Measurements from ENCODE around the gene EHD4.

The EHD4 gene

DNA sequence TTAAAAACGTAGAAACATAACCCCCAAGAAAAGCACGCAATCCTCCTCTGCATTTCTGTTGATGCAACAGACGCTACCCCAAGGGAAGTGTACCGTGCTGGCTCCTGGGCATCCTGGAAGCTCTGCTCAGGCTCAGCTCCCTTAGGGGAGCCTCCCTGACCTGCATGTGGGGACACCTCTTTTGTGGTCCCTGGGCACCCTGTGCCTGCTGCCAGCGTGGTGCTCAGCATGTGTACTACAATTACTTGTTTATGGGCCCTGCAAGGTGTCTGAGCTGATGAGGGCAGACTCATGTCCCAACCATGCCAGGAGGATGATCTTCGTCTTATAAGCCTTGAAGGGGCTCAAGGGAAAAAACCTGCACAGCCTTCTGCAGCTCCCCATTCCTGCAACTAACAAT is 18.3 kb downstream of the EHD4 start:
- H3K36me3 ChIP-seq (ENCODE audit: control insufficient read depth in 2 of 2, insufficient read depth in 1 of 2, low read length in 2 of 2), result peaks cover 3 to 9% of the 10 kb centered on the region in 2 experiments; a peak in 2 of 3 replicates
- ChIA-PET CTCF (interaction anchor here (0.7 kb wide), 1 partner anchor 14 kb away, joined by 3 read pairs; no protein-coding TSS in a partner anchor), POLR2A (no interaction called here)
- no peak overlapping the region for H3K27ac ChIP-seq (ENCODE audit: extremely low read depth, low read depth, low read length)
- H3K9me3 ChIP-seq (ENCODE audit: control insufficient read depth, insufficient read depth, low read depth, low read length), result no peaks in the 10 kb centered on the region
- no peak for TF ChIP-seq ZNF155 (tag by site-specific recombination; IDR thresholded peaks at IDR 0.05)
- 0 out of 2 replicates have a peak, but pooled peaks have one; percentile 35 for TF ChIP-seq ZIC2 (tag by site-specific recombination; IDR thresholded peaks at IDR 0.05)
- no peak overlapping the region for H3K4me3 ChIP-seq (ENCODE audit: low read depth, low read length)
- 0 out of 2 replicates have a peak, but pooled peaks cover 2% of the 10 kb centered on the region for H3K4me1 ChIP-seq (ENCODE audit: control insufficient read depth, insufficient read depth, low read length)

DNA sequence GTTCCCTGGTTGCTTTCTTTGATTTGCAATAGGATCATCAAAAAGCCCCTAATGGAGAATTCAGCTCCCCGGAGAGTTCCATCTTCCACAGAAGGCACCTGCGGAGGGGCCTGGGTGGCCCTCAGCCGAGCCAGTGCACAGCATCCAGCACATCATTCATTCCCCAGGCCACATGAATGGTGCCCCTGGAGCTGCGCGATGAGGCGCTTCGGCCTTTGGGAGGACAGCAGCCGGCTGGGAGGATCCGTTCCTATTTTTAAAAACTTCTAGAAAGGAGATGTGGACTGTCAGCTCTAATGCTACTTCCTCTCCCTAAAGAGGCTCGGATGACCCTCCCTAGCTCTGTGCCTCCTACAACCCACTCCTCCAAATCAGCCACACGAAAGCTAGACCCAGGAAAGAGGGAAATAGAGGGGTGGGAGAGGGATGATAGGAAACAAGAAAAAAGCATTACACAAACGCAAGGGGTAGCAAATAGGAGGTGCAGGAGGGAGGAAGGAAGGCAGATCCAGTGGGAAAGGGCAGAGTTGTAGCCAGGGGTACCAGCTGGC is 20.3 kb downstream of the EHD4 start:
- ChIA-PET POLR2A (no interaction called here), CTCF (no interaction called here)
- no peak overlapping the region for H3K27ac ChIP-seq (ENCODE audit: extremely low read depth, low read depth, low read length)
- no peaks in the 10 kb centered on the region for H3K9me3 ChIP-seq (ENCODE audit: control insufficient read depth, insufficient read depth, low read depth, low read length)
- 0 out of 2 replicates have a peak, but pooled peaks cover under 1% of the 10 kb centered on the region for H3K4me1 ChIP-seq (ENCODE audit: control insufficient read depth, insufficient read depth, low read length)
- H3K36me3 ChIP-seq (ENCODE audit: control insufficient read depth in 2 of 2, insufficient read depth in 1 of 2, low read length in 2 of 2), result peaks cover 3 to 9% of the 10 kb centered on the region in 2 experiments; a peak in 2 of 3 replicates
- TF ChIP-seq ZFP69B (tag by site-specific recombination; IDR thresholded peaks at IDR 0.05) (no peak), ZNF585B (tag by site-specific recombination; IDR thresholded peaks at IDR 0.05) (peak; percentile 42; the same call in 1 of the 2 replicates)
- H3K4me3 ChIP-seq (ENCODE audit: low read depth, low read length), result no peak overlapping the region

DNA sequence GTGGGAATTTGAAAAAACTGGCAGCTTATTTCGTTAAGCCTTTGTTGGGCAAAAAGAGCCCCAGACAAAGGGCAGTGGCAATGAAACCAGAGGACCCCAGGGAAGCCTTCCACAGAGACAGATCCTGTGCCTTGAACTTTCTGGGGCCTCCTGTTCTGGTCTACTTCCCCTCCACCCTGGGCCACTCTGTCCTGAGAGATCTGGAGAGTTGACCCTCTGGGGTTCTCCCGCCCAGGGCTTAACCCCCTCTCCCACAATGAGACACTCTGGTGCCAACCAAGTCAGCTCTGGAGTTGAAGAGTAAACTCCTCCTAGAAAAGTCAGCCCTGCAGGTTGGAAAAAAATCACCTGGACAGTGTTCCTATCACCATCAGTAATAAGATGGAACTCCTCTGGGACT is 20.8 kb downstream of the EHD4 start:
- H3K4me3 ChIP-seq (ENCODE audit: low read depth, low read length), result no peak overlapping the region
- peaks cover 3 to 9% of the 10 kb centered on the region in 2 experiments; a peak in 2 of 3 replicates for H3K36me3 ChIP-seq (ENCODE audit: control insufficient read depth in 2 of 2, insufficient read depth in 1 of 2, low read length in 2 of 2)
- CTCF ChIA-PET, result interaction anchor here (1.6 kb wide), 1 partner anchor 47 kb away, joined by 4 read pairs; no protein-coding TSS in a partner anchor
- POLR2A ChIA-PET, result no interaction called here
- H3K27ac ChIP-seq (ENCODE audit: extremely low read depth, low read depth, low read length), result no peak overlapping the region
- H3K4me1 ChIP-seq (ENCODE audit: control insufficient read depth, insufficient read depth, low read length), result no peaks in the 10 kb centered on the region
- TF ChIP-seq, protein P1, sequence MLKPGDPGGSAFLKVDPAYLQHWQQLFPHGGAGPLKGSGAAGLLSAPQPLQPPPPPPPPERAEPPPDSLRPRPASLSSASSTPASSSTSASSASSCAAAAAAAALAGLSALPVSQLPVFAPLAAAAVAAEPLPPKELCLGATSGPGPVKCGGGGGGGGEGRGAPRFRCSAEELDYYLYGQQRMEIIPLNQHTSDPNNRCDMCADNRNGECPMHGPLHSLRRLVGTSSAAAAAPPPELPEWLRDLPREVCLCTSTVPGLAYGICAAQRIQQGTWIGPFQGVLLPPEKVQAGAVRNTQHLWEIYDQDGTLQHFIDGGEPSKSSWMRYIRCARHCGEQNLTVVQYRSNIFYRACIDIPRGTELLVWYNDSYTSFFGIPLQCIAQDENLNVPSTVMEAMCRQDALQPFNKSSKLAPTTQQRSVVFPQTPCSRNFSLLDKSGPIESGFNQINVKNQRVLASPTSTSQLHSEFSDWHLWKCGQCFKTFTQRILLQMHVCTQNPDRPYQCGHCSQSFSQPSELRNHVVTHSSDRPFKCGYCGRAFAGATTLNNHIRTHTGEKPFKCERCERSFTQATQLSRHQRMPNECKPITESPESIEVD (tag by site-specific recombination; IDR thresholded peaks at IDR 0.05), result no peak
- TF ChIP-seq HOXA7 (CRISPR knock-in tag; IDR thresholded peaks at IDR 0.05; ENCODE audit: borderline replicate concordance) (no peak), ZBTB1 (tag by site-specific recombination; IDR thresholded peaks at IDR 0.05) (no peak), EGR2 (tag by site-specific recombination; IDR thresholded peaks at IDR 0.05; ENCODE audit: low read depth) (no peak), MZF1 (tag by site-specific recombination; IDR thresholded peaks at IDR 0.05; ENCODE audit: borderline replicate concordance) (no peak), ZNF146 (tag by site-specific recombination; IDR thresholded peaks at IDR 0.05) (no peak), RBAK (tag by site-specific recombination; IDR thresholded peaks at IDR 0.05) (no peak), ZNF626 (tag by site-specific recombination; IDR thresholded peaks at IDR 0.05) (no peak), ZNF701 (tag by site-specific recombination; IDR thresholded peaks at IDR 0.05) (no peak), FEZF1 (tag by site-specific recombination; IDR thresholded peaks at IDR 0.05) (no peak), ZNF792 (tag by site-specific recombination; IDR thresholded peaks at IDR 0.05) (no peak), ZNF560 (tag by site-specific recombination; IDR thresholded peaks at IDR 0.05; ENCODE audit: borderline replicate concordance) (no peak), MEIS1 (CRISPR knock-in tag; IDR thresholded peaks at IDR 0.05; ENCODE audit: borderline replicate concordance) (no peak), ZNF785 (tag by site-specific recombination; IDR thresholded peaks at IDR 0.05) (no peak), ZNF610 (tag by site-specific recombination; IDR thresholded peaks at IDR 0.05; ENCODE audit: borderline replicate concordance) (no peak), ZNF132 (tag by site-specific recombination; IDR thresholded peaks at IDR 0.05; ENCODE audit: borderline replicate concordance) (no peak)
- TF ChIP-seq, protein P2, sequence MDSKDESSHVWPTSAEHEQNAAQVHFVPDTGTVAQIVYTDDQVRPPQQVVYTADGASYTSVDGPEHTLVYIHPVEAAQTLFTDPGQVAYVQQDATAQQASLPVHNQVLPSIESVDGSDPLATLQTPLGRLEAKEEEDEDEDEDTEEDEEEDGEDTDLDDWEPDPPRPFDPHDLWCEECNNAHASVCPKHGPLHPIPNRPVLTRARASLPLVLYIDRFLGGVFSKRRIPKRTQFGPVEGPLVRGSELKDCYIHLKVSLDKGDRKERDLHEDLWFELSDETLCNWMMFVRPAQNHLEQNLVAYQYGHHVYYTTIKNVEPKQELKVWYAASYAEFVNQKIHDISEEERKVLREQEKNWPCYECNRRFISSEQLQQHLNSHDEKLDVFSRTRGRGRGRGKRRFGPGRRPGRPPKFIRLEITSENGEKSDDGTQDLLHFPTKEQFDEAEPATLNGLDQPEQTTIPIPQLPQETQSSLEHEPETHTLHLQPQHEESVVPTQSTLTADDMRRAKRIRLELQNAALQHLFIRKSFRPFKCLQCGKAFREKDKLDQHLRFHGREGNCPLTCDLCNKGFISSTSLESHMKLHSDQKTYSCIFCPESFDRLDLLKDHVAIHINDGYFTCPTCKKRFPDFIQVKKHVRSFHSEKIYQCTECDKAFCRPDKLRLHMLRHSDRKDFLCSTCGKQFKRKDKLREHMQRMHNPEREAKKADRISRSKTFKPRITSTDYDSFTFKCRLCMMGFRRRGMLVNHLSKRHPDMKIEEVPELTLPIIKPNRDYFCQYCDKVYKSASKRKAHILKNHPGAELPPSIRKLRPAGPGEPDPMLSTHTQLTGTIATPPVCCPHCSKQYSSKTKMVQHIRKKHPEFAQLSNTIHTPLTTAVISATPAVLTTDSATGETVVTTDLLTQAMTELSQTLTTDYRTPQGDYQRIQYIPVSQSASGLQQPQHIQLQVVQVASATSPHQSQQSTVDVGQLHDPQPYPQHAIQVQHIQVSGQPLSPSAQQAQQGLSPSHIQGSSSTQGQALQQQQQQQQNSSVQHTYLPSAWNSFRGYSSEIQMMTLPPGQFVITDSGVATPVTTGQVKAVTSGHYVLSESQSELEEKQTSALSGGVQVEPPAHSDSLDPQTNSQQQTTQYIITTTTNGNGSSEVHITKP (tag by site-specific recombination; IDR thresholded peaks at IDR 0.05), result no peak
- TF ChIP-seq, protein P3, sequence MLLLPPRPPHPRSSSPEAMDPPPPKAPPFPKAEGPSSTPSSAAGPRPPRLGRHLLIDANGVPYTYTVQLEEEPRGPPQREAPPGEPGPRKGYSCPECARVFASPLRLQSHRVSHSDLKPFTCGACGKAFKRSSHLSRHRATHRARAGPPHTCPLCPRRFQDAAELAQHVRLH (tag by site-specific recombination; IDR thresholded peaks at IDR 0.05), result no peak
- TF ChIP-seq, protein P4, sequence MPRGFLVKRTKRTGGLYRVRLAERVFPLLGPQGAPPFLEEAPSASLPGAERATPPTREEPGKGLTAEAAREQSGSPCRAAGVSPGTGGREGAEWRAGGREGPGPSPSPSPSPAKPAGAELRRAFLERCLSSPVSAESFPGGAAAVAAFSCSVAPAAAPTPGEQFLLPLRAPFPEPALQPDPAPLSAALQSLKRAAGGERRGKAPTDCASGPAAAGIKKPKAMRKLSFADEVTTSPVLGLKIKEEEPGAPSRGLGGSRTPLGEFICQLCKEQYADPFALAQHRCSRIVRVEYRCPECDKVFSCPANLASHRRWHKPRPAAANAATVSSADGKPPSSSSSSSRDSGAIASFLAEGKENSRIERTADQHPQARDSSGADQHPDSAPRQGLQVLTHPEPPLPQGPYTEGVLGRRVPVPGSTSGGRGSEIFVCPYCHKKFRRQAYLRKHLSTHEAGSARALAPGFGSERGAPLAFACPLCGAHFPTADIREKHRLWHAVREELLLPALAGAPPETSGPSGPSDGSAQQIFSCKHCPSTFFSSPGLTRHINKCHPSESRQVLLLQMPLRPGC (tag by site-specific recombination; IDR thresholded peaks at IDR 0.05), result no peak
- H3K9me3 ChIP-seq (ENCODE audit: control insufficient read depth, insufficient read depth, low read depth, low read length), result no peaks in the 10 kb centered on the region

Measured in HEK293 (cell line).